OCI-LY3 (cell line): Measurements from ENCODE around the gene RPTN.

ENCODE experiments used
- H2AFZ ChIP-seq: fragments of 200-600, 300-600 bp; shearing (Covaris generic); 2 replicates; pipeline ENCODE4 v1.6.0; 2014; ENCODE audit warnings: antibody characterized with exemption, low read depth, low read length
- H3K27ac ChIP-seq: fragments of 200-600, 300-600 bp; sonication (generic); 2 replicates; pipeline ENCODE4 v1.5.1; 2014; ENCODE audit warnings: mild to moderate bottlenecking, low read length, moderate library complexity, mixed read lengths
- H3K27me3 ChIP-seq: fragments of 200-600, 300-600 bp; sonication (generic); 2 replicates; pipeline ENCODE4 v1.6.1; 2014; ENCODE audit warnings: low read depth, low read length, mixed read lengths
- H3K36me3 ChIP-seq: fragments of 200-600, 300-600 bp; sonication (generic); replicated peaks from 2 replicates; pipeline ENCODE3; 2014; ENCODE audit warnings: low read depth, low read length, mixed read lengths
- H3K4me1 ChIP-seq: fragments of 300-600, 200-600 bp; sonication (generic); 2 replicates; pipeline ENCODE4 v1.6.1; 2014; ENCODE audit warnings: low read length, mixed read lengths
- H3K4me2 ChIP-seq: fragments of 200-600, 300-600 bp; sonication (generic); 2 replicates; pipeline ENCODE4 v1.6.1; 2014; ENCODE audit warnings: low read length, mixed read lengths
- H3K4me3 ChIP-seq: fragments of 300-600, 200-600 bp; sonication (generic); 2 replicates; pipeline ENCODE4 v1.5.1; 2014; ENCODE audit warnings: antibody characterized with exemption, mild to moderate bottlenecking, low read length, moderate library complexity
- H3K79me2 ChIP-seq: fragments of 300-600, 200-600 bp; shearing (Covaris generic); 2 replicates; pipeline ENCODE4 v1.6.1; 2014; ENCODE audit warnings: mild to moderate bottlenecking, low read length, mixed read lengths
- H3K9ac ChIP-seq: fragments of 300-600, 200-600 bp; shearing (Covaris generic); 2 replicates; pipeline ENCODE4 v1.6.0; 2014; ENCODE audit warnings: mild to moderate bottlenecking, low read length, moderate library complexity
- H3K9me3 ChIP-seq: fragments of 200-600, 300-600 bp; shearing (Covaris generic); 2 replicates; pipeline ENCODE4 v1.6.1; 2014; ENCODE audit warnings: low read length, mixed read lengths; ENCODE audit not compliant: insufficient read depth
- H4K20me1 ChIP-seq: fragments of 200-600, 300-600 bp; sonication (generic); 2 replicates; pipeline ENCODE4 v1.6.1; 2016; ENCODE audit warnings: low read length, mixed read lengths; ENCODE audit not compliant: insufficient read depth
- EZH2phosphoT487 ChIP-seq: fragments of 200-600 bp; shearing (Covaris generic); IDR thresholded peaks from 2 replicates; pipeline ENCODE4 v1.6.1; 2018; ENCODE audit warnings: antibody characterized with exemption, mixed run types, low read depth
- TF ChIP-seq, protein P1 (sequence below): fragments of 200-600, 300-600 bp; sonication (generic); IDR thresholded peaks from 2 replicates; pipeline ENCODE4 v1.5.1; 2014; ENCODE audit warnings: antibody characterized with exemption, low read length, low read depth

Gene RPTN

DNA sequence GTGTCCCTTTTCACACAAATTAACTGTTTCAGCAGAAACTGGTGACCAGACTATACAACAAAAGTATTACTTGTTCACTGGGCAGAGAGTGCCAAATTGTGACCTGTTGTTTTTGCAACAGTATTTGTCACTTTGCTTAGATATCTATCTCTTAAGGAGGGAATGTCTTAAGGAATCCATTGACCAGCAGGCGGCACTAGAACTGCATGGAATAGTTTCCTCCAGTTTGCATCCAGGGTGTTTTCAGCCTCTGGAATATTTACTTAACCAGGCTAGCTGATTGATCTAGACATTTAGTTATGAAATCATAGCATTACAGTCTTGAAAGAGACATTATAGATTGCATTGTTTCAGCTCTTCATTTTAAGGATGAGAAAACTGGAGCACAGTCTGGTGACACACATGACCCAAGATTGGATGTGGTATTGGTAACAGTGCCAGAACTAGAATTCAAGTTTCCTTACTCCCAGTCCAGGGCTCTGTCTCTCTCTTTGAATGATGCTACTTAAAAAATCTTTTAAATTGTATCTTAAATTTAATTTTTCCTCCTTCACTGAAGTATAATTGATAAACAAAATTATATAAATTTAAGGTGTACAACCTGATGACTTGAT lies 16.9 kb downstream of the RPTN start:
- Histone ChIP-seq H3K9ac (no peak overlapping the region), H3K4me2 (no peak overlapping the region)
- TF ChIP-seq, protein P1, sequence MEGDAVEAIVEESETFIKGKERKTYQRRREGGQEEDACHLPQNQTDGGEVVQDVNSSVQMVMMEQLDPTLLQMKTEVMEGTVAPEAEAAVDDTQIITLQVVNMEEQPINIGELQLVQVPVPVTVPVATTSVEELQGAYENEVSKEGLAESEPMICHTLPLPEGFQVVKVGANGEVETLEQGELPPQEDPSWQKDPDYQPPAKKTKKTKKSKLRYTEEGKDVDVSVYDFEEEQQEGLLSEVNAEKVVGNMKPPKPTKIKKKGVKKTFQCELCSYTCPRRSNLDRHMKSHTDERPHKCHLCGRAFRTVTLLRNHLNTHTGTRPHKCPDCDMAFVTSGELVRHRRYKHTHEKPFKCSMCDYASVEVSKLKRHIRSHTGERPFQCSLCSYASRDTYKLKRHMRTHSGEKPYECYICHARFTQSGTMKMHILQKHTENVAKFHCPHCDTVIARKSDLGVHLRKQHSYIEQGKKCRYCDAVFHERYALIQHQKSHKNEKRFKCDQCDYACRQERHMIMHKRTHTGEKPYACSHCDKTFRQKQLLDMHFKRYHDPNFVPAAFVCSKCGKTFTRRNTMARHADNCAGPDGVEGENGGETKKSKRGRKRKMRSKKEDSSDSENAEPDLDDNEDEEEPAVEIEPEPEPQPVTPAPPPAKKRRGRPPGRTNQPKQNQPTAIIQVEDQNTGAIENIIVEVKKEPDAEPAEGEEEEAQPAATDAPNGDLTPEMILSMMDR = peak; percentile 93
- TF ChIP-seq EZH2phosphoT487 = no peak

DNA sequence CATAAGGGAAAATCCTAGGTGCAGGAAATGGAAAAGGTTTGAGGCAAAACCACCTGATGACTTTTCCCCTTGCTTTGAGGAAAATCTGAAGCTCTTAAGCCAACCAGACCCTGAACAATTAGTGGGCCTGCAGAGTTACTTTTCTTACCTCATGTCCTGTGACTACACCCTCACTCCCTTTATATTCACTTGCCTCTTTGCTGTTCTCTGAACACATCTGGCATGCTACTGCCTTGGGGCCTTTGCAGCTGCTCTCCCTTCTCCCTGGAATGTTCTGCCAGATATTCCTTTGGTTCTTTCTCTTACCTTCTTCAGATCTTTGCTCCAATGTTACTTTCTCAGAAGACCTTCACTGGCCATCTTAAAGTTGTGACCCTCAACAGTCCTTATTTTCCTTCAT lies 21.8 kb downstream of the RPTN start:
- Histone ChIP-seq H3K4me1 (no peaks in the 10 kb centered on the region), H3K27me3 (peaks cover 53% of the 10 kb centered on the region), H3K36me3 (no peaks in the 10 kb centered on the region), H2AFZ (no peak overlapping the region), H3K79me2 (no peaks in the 10 kb centered on the region), H3K9ac (no peak overlapping the region), H4K20me1 (no peaks in the 10 kb centered on the region), H3K4me3 (no peak overlapping the region), H3K4me2 (no peak overlapping the region), H3K27ac (no peak overlapping the region), H3K9me3 (no peaks in the 10 kb centered on the region)
- TF ChIP-seq, protein P1 = no peak
- TF ChIP-seq EZH2phosphoT487 = no peak

More for the DNA sequence above, 16.9 kb downstream of the RPTN start:
- H3K27me3 ChIP-seq = peaks cover 30% of the 10 kb centered on the region
- H3K79me2 ChIP-seq = no peaks in the 10 kb centered on the region
- H2AFZ ChIP-seq = no peak overlapping the region
- no peaks in the 10 kb centered on the region for H3K36me3 ChIP-seq
- no peaks in the 10 kb centered on the region for H4K20me1 ChIP-seq
- H3K27ac ChIP-seq = no peak overlapping the region
- no peak overlapping the region for H3K4me3 ChIP-seq
- peaks cover 8% of the 10 kb centered on the region for H3K4me1 ChIP-seq
- H3K9me3 ChIP-seq = no peaks in the 10 kb centered on the region

DNA sequence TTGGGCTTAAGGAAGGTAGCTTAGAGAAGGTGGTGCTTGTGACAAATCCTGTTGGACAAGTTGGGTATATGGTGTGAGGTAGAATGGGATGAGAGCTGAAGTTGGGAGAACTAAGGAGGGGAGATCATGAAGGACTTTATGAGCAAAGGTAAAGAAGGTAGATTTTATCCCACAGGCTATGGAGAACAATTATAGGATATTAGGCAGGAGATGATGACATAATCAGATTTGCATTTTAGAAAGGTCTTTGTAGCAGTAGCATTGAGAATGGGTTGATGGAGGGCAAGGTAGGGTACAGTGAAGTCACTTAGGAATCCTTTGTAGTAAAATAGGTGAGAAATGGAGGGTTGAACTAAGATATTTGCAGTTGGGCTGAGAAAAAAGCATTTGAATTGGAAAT lies 28.8 kb downstream of the RPTN start:
- H4K20me1 ChIP-seq = no peaks in the 10 kb centered on the region
- no peaks in the 10 kb centered on the region for H3K4me1 ChIP-seq
- no peak overlapping the region for H3K27ac ChIP-seq
- H2AFZ ChIP-seq = no peak overlapping the region
- no peak overlapping the region for H3K4me3 ChIP-seq
- H3K36me3 ChIP-seq = no peaks in the 10 kb centered on the region
- no peak overlapping the region for H3K4me2 ChIP-seq
- TF ChIP-seq, protein P1 = no peak
- no peak for TF ChIP-seq EZH2phosphoT487
- no peak overlapping the region for H3K9ac ChIP-seq
- H3K27me3 ChIP-seq = peaks cover 67% of the 10 kb centered on the region
- H3K79me2 ChIP-seq = no peaks in the 10 kb centered on the region
- H3K9me3 ChIP-seq = no peaks in the 10 kb centered on the region

DNA sequence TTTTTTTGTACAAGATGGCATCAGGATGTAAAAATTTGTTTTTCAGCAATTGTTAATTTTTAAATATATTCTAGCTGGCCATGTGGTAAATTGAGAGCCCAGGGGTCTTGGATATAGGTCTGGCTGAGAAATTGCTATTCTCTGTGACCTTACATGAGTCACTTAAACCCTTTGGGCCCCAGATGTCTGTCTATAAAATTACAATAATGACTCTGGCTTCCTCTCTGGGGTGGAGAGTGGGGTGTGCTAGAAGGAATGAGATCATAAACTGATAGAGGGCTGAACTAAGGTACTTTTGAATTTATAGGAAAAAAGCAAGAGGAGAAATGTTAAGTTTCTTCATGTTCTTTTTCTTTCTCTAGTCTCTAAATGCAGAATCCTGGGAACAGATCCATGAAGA lies 31.4 kb downstream of the RPTN start:
- H3K4me3 ChIP-seq = no peak overlapping the region
- no peak overlapping the region for H3K9ac ChIP-seq
- no peak overlapping the region for H3K27ac ChIP-seq
- H3K9me3 ChIP-seq = no peaks in the 10 kb centered on the region
- H2AFZ ChIP-seq = no peak overlapping the region
- H3K36me3 ChIP-seq = no peaks in the 10 kb centered on the region
- H3K27me3 ChIP-seq = peaks cover 66% of the 10 kb centered on the region
- no peak for TF ChIP-seq EZH2phosphoT487
- TF ChIP-seq, protein P1 = no peak
- no peaks in the 10 kb centered on the region for H4K20me1 ChIP-seq
- no peaks in the 10 kb centered on the region for H3K4me1 ChIP-seq
- H3K4me2 ChIP-seq = no peak overlapping the region
- no peaks in the 10 kb centered on the region for H3K79me2 ChIP-seq
